Endothelial cell of umbilical vein (primary cell): Measurements from ENCODE around the gene CCDC146. TPM values are rescaled to one million over a fixed set of nuclear protein-coding genes. Genes with fewer than 3 reads are reported as not detected.

Source experiments
- BruUV-seq: library from RNA; stranded (reverse); fragments of 400-500 nt; replicated peaks from 2 replicates; lab custom pipeline; 2021; lab: Mats Ljungman, UMichigan
- CTCF ChIA-PET: fragments of 300-600, 350-600 bp; sonication (Branson Sonifier 250); formaldehyde crosslinking; loops from one replicate; lab custom pipeline; 2021; ENCODE audit warnings: antibody characterized with exemption, inconsistent platforms; lab: Charles Lee
- POLR2A ChIA-PET: fragments of 300-600, 350-600 bp; sonication (Branson Sonifier 250); formaldehyde crosslinking; loops from one replicate; lab custom pipeline; 2021; ENCODE audit warnings: antibody characterized with exemption, inconsistent platforms; lab: Charles Lee
- DNase-seq: peaks from one replicate; pipeline ENCODE4 v3.0.0-alpha.2; 2011; ENCODE audit warnings: low read depth, low spot score
- FAIRE-seq: peaks from 2 replicates; lab custom pipeline; 2011; peaks lifted over from hg19 to GRCh38; lab: Jason Lieb, UNC
- H2AFZ ChIP-seq: 2 replicates; pipeline ENCODE4 v1.6.0; 2012; ENCODE audit warnings: low read depth, low read length, control low read depth, inconsistent platforms
- H3K27ac ChIP-seq: 2 replicates; pipeline ENCODE4 v1.5.1; 2011; ENCODE audit warnings: low read depth, mild to moderate bottlenecking, control low read depth, low read length, moderate library complexity; ENCODE audit not compliant: insufficient read depth
- H3K27me3 ChIP-seq, 2 experiments: 2 replicates each; pipeline versions ENCODE4 v1.6.0 to v1.6.1; 2011; ENCODE audit warnings: low read length in 2 of 2, mixed read lengths in 1 of 2; ENCODE audit not compliant: control insufficient read depth in 2 of 2, insufficient read depth in 2 of 2
- H3K36me3 ChIP-seq, 2 experiments: 2 replicates in 1 of 2; 3 replicates in 1 of 2; pipeline ENCODE4 v1.5.1; 2011; ENCODE audit warnings: low read length in 2 of 2, mild to moderate bottlenecking in 1 of 2, moderate library complexity in 1 of 2; ENCODE audit not compliant: control insufficient read depth in 2 of 2, insufficient read depth in 2 of 2; ENCODE audit errors: extremely low read depth in 1 of 2
- H3K4me1 ChIP-seq: 3 replicates; pipeline ENCODE4 v1.5.1; 2011; ENCODE audit warnings: mild to moderate bottlenecking, low read length; ENCODE audit not compliant: control insufficient read depth, insufficient read depth; ENCODE audit errors: extremely low read depth
- H3K4me2 ChIP-seq: 2 replicates; pipeline ENCODE4 v1.6.1; 2011; ENCODE audit warnings: low read length, control low read depth, mixed read lengths; ENCODE audit not compliant: insufficient read depth
- H3K4me3 ChIP-seq, 3 experiments: fragments of 200-600 bp in 1 of 3; sonication (generic), shearing (Covaris generic) in 1 of 3; replicated peaks in 1 of 3; 2 replicates each; pipeline ENCODE4 v1.5.1; 2011 to 2016; ENCODE audit warnings: control low read depth in 3 of 3, low read length in 3 of 3, mild to moderate bottlenecking in 2 of 3, inconsistent platforms in 1 of 3, low read depth in 1 of 3, moderate library complexity in 1 of 3; ENCODE audit not compliant: insufficient read depth in 1 of 3
- H3K79me2 ChIP-seq: 2 replicates; pipeline ENCODE4 v1.6.0; 2012; ENCODE audit warnings: low read length, inconsistent platforms; ENCODE audit not compliant: control insufficient read depth, insufficient read depth
- H3K9ac ChIP-seq: replicated peaks from 2 replicates; pipeline ENCODE3; 2011; ENCODE audit warnings: low read length, control low read depth; ENCODE audit not compliant: insufficient read depth; ENCODE audit errors: extremely low read depth
- H3K9me1 ChIP-seq: replicated peaks from 3 replicates; pipeline ENCODE4 v1.6.0; 2011; ENCODE audit warnings: mild to moderate bottlenecking, low read length; ENCODE audit not compliant: control insufficient read depth, insufficient read depth; ENCODE audit errors: extremely low read depth
- H3K9me3 ChIP-seq: replicated peaks from 2 replicates; pipeline ENCODE4 v1.5.1; 2012; ENCODE audit warnings: low read length, inconsistent platforms; ENCODE audit not compliant: control insufficient read depth, insufficient read depth
- H4K20me1 ChIP-seq: replicated peaks from 2 replicates; pipeline ENCODE3; 2011; ENCODE audit warnings: mild to moderate bottlenecking, low read length; ENCODE audit not compliant: control insufficient read depth, insufficient read depth; ENCODE audit errors: extremely low read depth
- CTCF ChIP-seq, 2 donors: IDR thresholded peaks; 1 replicate in 1 of 2; 2 replicates in 1 of 2; pipeline ENCODE4 v1.5.1; 2011; ENCODE audit warnings: low read length in 2 of 2, mild to moderate bottlenecking in 2 of 2, moderate library complexity in 2 of 2, control low read depth in 1 of 2, inconsistent platforms in 1 of 2, low read depth in 1 of 2; ENCODE audit not compliant: insufficient read depth in 1 of 2; ENCODE audit errors: extremely low read depth in 1 of 2
- EZH2 ChIP-seq: IDR thresholded peaks from 2 replicates; pipeline ENCODE4 v1.6.1; 2012; ENCODE audit warnings: borderline replicate concordance, low read depth, mild to moderate bottlenecking, moderate library complexity, low read length, inconsistent platforms; ENCODE audit not compliant: severe bottlenecking
- FOS ChIP-seq: IDR thresholded peaks from 2 replicates; pipeline ENCODE4 v1.6.1; 2011; ENCODE audit warnings: mild to moderate bottlenecking, low read length, moderate library complexity, borderline replicate concordance; ENCODE audit not compliant: insufficient read depth
- GATA2 ChIP-seq: IDR thresholded peaks from 2 replicates; pipeline ENCODE4 v1.7.0; 2011; ENCODE audit warnings: low read depth, mild to moderate bottlenecking, moderate library complexity, mixed read lengths, low read length; ENCODE audit not compliant: insufficient read length, insufficient read depth
- JUN ChIP-seq: IDR thresholded peaks from 2 replicates; pipeline ENCODE4 v1.6.1; 2011; ENCODE audit warnings: borderline replicate concordance, low read depth; ENCODE audit not compliant: insufficient read length, insufficient read depth
- MAX ChIP-seq: IDR thresholded peaks from 2 replicates; pipeline ENCODE4 v1.6.1; 2011; ENCODE audit not compliant: insufficient read depth, insufficient read length
- MYC ChIP-seq: IDR thresholded peaks from one replicate; pipeline ENCODE4 v1.6.1; 2011; ENCODE audit warnings: mild to moderate bottlenecking, low read depth, low read length
- POLR2A ChIP-seq: IDR thresholded peaks from 2 replicates; pipeline ENCODE4 v1.6.1; 2012; ENCODE audit warnings: low read depth, mild to moderate bottlenecking, control low read depth, low read length
- POLR2AphosphoS5 ChIP-seq: IDR thresholded peaks from 2 replicates; pipeline ENCODE4 v1.6.1; 2012; ENCODE audit warnings: low read depth, mild to moderate bottlenecking, control low read depth, low read length, moderate library complexity; ENCODE audit not compliant: insufficient read depth
- dilution Hi-C: fragments of 300-500 bp; cut with MboI; formaldehyde crosslinking; loops from one replicate; pipeline ENCODE4 v1.15.0; 2019; ENCODE audit warnings: low sequenced_read_pairs; ENCODE audit not compliant: extremely low pct_ligation_motif_present
- intact Hi-C: fragments of 100-400 bp; cut with micrococcal nuclease; formaldehyde crosslinking; loops from one replicate; pipeline ENCODE4 v1.10.0; 2022
- polyA plus RNA-seq, 4 experiments: library from polyadenylated mRNA; depleted of rRNA in 3 of 4; stranded (reverse) in 3 of 4; unstranded in 1 of 4; fragments of >200 nt; gene quantifications; 2 replicates each; pipeline versions ENCODE4 v1.2.1 to v1.2.3, GENCODE V29; 2011 to 2012; ENCODE audit warnings: missing spikeins in 1 of 4
- total RNA-seq: library from RNA; stranded (reverse); gene quantifications from 2 replicates; pipeline ENCODE4 v1.2.3, GENCODE V29; 2021

Gene CCDC146
- total and polyA plus RNA-seq, 2 donors (not counting 3 experiments of a cell fraction or from before 2014, with no cell fraction given), result 0.65 to 2.2 TPM

- intact Hi-C loops, result no loop called here
- dilution Hi-C loops, result no loop called here
- H3K36me3 ChIP-seq, result no peaks in the 10 kb centered on the region
These were observed 63.5 kb downstream of the CCDC146 start for GRCh38 chr7:77185866-77186265.

More at GRCh38 chr7:77185866-77186265, 63.5 kb downstream of the CCDC146 start:
- POLR2A ChIA-PET, result no interaction called here
- DNase-seq (no peak), FAIRE-seq (no peak)
- H2AFZ ChIP-seq, result no peak overlapping the region
- no peak overlapping the region for H3K9ac ChIP-seq
- H3K4me3 ChIP-seq, result no peak overlapping the region
- TF ChIP-seq FOS (no peak), EZH2 (no peak), MYC (no peak), JUN (no peak), GATA2 (no peak), POLR2A (no peak), CTCF (IDR thresholded peaks at IDR 0.05; ENCODE audit: extremely low read depth in 1 of 2, insufficient read depth in 1 of 2, low read depth in 1 of 2, low read length in 2 of 2) (no peak), POLR2AphosphoS5 (no peak), MAX (no peak)
- no peaks in the 10 kb centered on the region for H3K27me3 ChIP-seq
- H3K4me2 ChIP-seq, result no peak overlapping the region
- H3K79me2 ChIP-seq, result no peaks in the 10 kb centered on the region
- H4K20me1 ChIP-seq, result no peaks in the 10 kb centered on the region
- no peak overlapping the region for H3K27ac ChIP-seq
- no peaks in the 10 kb centered on the region for H3K9me3 ChIP-seq
- CTCF ChIA-PET, result interaction anchor here (1.0 kb wide), 1 partner anchor 61 kb away, joined by 3 read pairs; no protein-coding TSS in a partner anchor
- no TSS peak for BruUV-seq
- H3K9me1 ChIP-seq, result no peaks in the 10 kb centered on the region
- H3K4me1 ChIP-seq, result no peaks in the 10 kb centered on the region
